ENCODE results near the gene USP17L21. TPM values are rescaled to one million over a fixed set of nuclear protein-coding genes. Genes with fewer than 3 reads are reported as not detected.
"Not testable (repeated sequence)": the region's sequence is repeated elsewhere in the genome, so short reads cannot be mapped to it uniquely, and the experiment has no call there.

The USP17L21 gene
- total RNA-seq, 1 experiment from 2014 or later = not detected

DNA sequence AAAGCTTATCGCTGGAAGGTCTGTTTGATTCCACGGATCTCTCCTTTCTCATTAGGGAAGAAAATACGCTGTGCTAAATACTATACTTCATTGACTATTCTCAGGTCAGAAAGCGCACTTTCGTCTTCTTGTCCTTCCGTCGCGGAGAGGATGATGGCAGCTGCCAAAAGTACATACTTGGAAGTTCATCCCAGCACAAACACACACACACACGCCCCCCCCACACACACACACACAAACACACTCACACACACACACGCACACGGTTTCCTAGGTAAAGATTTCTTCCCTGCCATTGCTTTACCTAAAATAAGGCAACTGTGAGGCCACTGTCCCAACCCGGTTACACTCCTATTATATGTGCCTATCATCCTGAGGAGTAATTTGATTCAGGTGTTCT, 24.2 kb upstream of the USP17L21 start:
- H3K27ac ChIP-seq (ENCODE audit: low read length); H3K27me3 ChIP-seq (ENCODE audit: control insufficient read depth, insufficient read depth, low read length); H3K9me3 ChIP-seq (ENCODE audit: control insufficient read depth, insufficient read depth, low read depth, low read length); H3K4me1 ChIP-seq (ENCODE audit: control insufficient read depth, insufficient read depth, low read length); H3K36me3 ChIP-seq (ENCODE audit: control insufficient read depth, insufficient read depth, low read length); H3K4me3 ChIP-seq (ENCODE audit: low read depth in 2 of 2, low read length in 2 of 2); intact Hi-C loops (cut with micrococcal nuclease; ENCODE audit: unreplicated experiment); DNase-seq (ENCODE audit: low read depth, low spot score); CTCF ChIA-PET; BruUV-seq (replicated peaks); POLR2A ChIA-PET; ATAC-seq; in situ Hi-C loops (cut with HindIII; ENCODE audit: low pct_unique_long_range_greater_than_20kb, low sequenced_read_pairs): not testable (repeated sequence)

DNA sequence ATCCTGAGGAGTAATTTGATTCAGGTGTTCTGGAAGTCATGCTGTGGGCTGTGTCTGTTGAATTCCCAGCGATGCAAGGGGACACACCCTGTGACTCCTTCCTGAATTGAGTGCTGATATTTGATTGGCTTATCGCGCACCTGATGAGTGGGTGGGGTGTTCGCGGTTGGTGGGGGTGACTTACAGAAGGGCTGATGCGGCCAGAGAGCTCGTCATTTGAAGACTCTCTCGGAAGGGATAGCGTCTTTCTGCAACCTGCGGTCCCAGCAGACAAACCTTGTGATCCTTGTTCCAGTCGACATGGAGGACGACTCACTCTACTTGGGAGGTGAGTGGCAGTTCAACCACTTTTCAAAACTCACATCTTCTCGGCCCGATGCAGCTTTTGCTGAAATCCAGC, 19.1 kb upstream of the USP17L21 start, which contains the start of gene USP17L17:
Gene USP17L17, plus strand, starts transcription at position 301 of the 400 bp plus-strand sequence. Its CDS starts 0 bp downstream, at position 301.
- H3K4me3 ChIP-seq (ENCODE audit: low read depth in 2 of 2, low read length in 2 of 2); H3K9me3 ChIP-seq (ENCODE audit: control insufficient read depth, insufficient read depth, low read depth, low read length); H3K27me3 ChIP-seq (ENCODE audit: control insufficient read depth, insufficient read depth, low read length); H3K27ac ChIP-seq (ENCODE audit: low read length); DNase-seq (ENCODE audit: low read depth, low spot score); H3K36me3 ChIP-seq (ENCODE audit: control insufficient read depth, insufficient read depth, low read length); CTCF ChIA-PET; H3K4me1 ChIP-seq (ENCODE audit: control insufficient read depth, insufficient read depth, low read length); ATAC-seq; BruUV-seq (replicated peaks); intact Hi-C loops (cut with micrococcal nuclease; ENCODE audit: unreplicated experiment); POLR2A ChIA-PET; in situ Hi-C loops (cut with HindIII; ENCODE audit: low pct_unique_long_range_greater_than_20kb, low sequenced_read_pairs): not testable (repeated sequence)

DNA sequence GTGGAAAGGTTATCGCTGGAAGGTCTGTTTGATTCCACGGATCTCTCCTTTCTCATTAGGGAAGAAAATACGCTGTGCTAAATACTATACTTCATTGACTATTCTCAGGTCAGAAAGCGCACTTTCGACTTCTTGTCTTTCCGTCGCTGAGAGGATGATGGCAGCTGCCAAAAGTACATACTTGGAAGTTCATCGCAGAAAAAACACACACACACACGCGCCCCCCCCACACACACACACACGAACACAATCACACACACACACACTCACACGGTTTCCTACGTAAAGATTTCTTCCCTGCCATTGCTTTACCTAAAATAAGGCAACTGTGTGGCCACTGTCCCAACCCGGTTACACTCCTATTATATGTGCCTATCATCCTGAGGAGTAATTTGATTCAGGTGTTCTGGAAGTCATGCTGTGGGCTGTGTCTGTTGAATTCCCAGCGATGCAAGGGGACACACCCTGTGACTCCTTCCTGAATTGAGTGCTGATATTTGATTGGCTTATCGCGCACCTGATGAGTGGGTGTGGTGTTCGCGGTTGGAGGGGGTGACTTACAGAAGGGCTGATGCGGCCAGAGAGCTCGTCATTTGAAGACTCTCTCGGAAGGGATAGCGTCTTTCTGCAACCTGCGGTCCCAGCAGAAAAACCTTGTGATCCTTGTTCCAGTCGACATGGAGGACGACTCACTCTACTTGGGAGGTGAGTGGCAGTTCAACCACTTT, 14.6 kb upstream of the USP17L21 start, which contains the start of gene USP17L18:
Gene USP17L18, plus strand, starts transcription at position 678 of the 728 bp plus-strand sequence. Its CDS starts 0 bp downstream, at position 678.
- CTCF ChIA-PET; H3K27me3 ChIP-seq (ENCODE audit: control insufficient read depth, insufficient read depth, low read length); BruUV-seq (replicated peaks); POLR2A ChIA-PET; ATAC-seq; H3K36me3 ChIP-seq (ENCODE audit: control insufficient read depth, insufficient read depth, low read length); H3K4me3 ChIP-seq (ENCODE audit: low read depth in 2 of 2, low read length in 2 of 2); DNase-seq (ENCODE audit: low read depth, low spot score); H3K9me3 ChIP-seq (ENCODE audit: control insufficient read depth, insufficient read depth, low read depth, low read length); in situ Hi-C loops (cut with HindIII; ENCODE audit: low pct_unique_long_range_greater_than_20kb, low sequenced_read_pairs); H3K27ac ChIP-seq (ENCODE audit: low read length); H3K4me1 ChIP-seq (ENCODE audit: control insufficient read depth, insufficient read depth, low read length); intact Hi-C loops (cut with micrococcal nuclease; ENCODE audit: unreplicated experiment): not testable (repeated sequence)

DNA sequence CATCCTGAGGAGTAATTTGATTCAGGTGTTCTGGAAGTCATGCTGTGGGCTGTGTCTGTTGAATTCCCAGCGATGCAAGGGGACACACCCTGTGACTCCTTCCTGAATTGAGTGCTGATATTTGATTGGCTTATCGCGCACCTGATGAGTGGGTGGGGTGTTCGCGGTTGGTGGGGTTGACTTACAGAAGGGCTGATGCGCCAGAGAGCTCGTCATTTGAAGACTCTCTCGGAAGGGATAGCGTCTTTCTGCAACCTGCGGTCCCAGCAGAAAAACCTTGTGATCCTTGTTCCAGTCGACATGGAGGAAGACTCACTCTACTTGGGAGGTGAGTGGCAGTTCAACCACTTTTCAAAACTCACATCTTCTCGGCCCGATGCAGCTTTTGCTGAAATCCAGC, 9.6 kb upstream of the USP17L21 start, which contains the start of gene USP17L19:
Gene USP17L19, plus strand, starts transcription at position 301 of the 400 bp plus-strand sequence. Its CDS starts 0 bp downstream, at position 301.
- POLR2A ChIA-PET; CTCF ChIA-PET; BruUV-seq (replicated peaks); in situ Hi-C loops (cut with HindIII; ENCODE audit: low pct_unique_long_range_greater_than_20kb, low sequenced_read_pairs); H3K27me3 ChIP-seq (ENCODE audit: control insufficient read depth, insufficient read depth, low read length); H3K27ac ChIP-seq (ENCODE audit: low read length); H3K9me3 ChIP-seq (ENCODE audit: control insufficient read depth, insufficient read depth, low read depth, low read length); H3K4me1 ChIP-seq (ENCODE audit: control insufficient read depth, insufficient read depth, low read length); DNase-seq (ENCODE audit: low read depth, low spot score); intact Hi-C loops (cut with micrococcal nuclease; ENCODE audit: unreplicated experiment); ATAC-seq; H3K36me3 ChIP-seq (ENCODE audit: control insufficient read depth, insufficient read depth, low read length); H3K4me3 ChIP-seq (ENCODE audit: low read depth in 2 of 2, low read length in 2 of 2): not testable (repeated sequence)

DNA sequence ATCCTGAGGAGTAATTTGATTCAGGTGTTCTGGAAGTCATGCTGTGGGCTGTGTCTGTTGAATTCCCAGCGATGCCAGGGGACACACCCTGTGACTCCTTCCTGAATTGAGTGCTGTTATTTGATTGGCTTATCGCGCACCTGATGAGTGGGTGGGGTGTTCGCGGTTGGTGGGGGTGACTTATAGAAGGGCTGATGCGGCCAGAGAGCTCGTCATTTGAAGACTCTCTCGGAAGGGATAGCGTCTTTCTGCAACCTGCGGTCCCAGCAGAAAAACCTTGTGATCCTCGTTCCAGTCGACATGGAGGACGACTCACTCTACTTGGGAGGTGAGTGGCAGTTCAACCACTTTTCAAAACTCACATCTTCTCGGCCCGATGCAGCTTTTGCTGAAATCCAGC, 4.8 kb upstream of the USP17L21 start, which contains the start of gene USP17L20:
Gene USP17L20, plus strand, starts transcription at position 301 of the 400 bp plus-strand sequence. Its CDS starts 0 bp downstream, at position 301.
- in situ Hi-C loops (cut with HindIII; ENCODE audit: low pct_unique_long_range_greater_than_20kb, low sequenced_read_pairs); POLR2A ChIA-PET; DNase-seq (ENCODE audit: low read depth, low spot score); H3K4me3 ChIP-seq (ENCODE audit: low read depth in 2 of 2, low read length in 2 of 2); BruUV-seq (replicated peaks); intact Hi-C loops (cut with micrococcal nuclease; ENCODE audit: unreplicated experiment); ATAC-seq; H3K4me1 ChIP-seq (ENCODE audit: control insufficient read depth, insufficient read depth, low read length); H3K27ac ChIP-seq (ENCODE audit: low read length); H3K27me3 ChIP-seq (ENCODE audit: control insufficient read depth, insufficient read depth, low read length); H3K36me3 ChIP-seq (ENCODE audit: control insufficient read depth, insufficient read depth, low read length); H3K9me3 ChIP-seq (ENCODE audit: control insufficient read depth, insufficient read depth, low read depth, low read length); CTCF ChIA-PET: not testable (repeated sequence)

DNA sequence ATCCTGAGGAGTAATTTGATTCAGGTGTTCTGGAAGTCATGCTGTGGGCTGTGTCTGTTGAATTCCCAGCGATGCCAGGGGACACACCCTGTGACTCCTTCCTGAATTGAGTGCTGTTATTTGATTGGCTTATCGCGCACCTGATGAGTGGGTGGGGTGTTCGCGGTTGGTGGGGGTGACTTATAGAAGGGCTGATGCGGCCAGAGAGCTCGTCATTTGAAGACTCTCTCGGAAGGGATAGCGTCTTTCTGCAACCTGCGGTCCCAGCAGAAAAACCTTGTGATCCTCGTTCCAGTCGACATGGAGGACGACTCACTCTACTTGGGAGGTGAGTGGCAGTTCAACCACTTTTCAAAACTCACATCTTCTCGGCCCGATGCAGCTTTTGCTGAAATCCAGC, 4.6 kb downstream of the USP17L21 start, which contains the start of gene USP17L22:
Gene USP17L22, plus strand, starts transcription at position 301 of the 400 bp plus-strand sequence. Its CDS starts 0 bp downstream, at position 301.
- intact Hi-C loops (cut with micrococcal nuclease; ENCODE audit: unreplicated experiment); CTCF ChIA-PET; H3K27me3 ChIP-seq (ENCODE audit: control insufficient read depth, insufficient read depth, low read length); in situ Hi-C loops (cut with HindIII; ENCODE audit: low pct_unique_long_range_greater_than_20kb, low sequenced_read_pairs); POLR2A ChIA-PET; H3K36me3 ChIP-seq (ENCODE audit: control insufficient read depth, insufficient read depth, low read length); ATAC-seq; BruUV-seq (replicated peaks); H3K4me1 ChIP-seq (ENCODE audit: control insufficient read depth, insufficient read depth, low read length); DNase-seq (ENCODE audit: low read depth, low spot score); H3K9me3 ChIP-seq (ENCODE audit: control insufficient read depth, insufficient read depth, low read depth, low read length); H3K27ac ChIP-seq (ENCODE audit: low read length); H3K4me3 ChIP-seq (ENCODE audit: low read depth in 2 of 2, low read length in 2 of 2): not testable (repeated sequence)

DNA sequence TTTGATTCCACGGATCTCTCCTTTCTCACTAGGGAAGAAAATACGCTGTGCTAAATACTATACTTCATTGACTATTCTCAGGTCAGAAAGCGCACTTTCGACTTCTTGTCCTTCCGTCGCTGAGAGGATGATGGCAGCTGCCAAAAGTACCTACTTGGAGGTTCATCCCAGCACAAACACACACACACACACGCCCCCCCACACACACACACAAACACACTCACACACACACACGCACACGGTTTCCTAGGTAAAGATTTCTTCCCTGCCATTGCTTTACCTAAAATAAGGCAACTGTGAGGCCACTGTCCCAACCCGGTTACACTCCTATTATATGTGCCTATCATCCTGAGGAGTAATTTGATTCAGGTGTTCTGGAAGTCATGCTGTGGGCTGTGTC, 9.0 kb downstream of the USP17L21 start:
- H3K27ac ChIP-seq (ENCODE audit: low read length); DNase-seq (ENCODE audit: low read depth, low spot score); ATAC-seq; H3K4me1 ChIP-seq (ENCODE audit: control insufficient read depth, insufficient read depth, low read length); H3K27me3 ChIP-seq (ENCODE audit: control insufficient read depth, insufficient read depth, low read length); BruUV-seq (replicated peaks); H3K4me3 ChIP-seq (ENCODE audit: low read depth in 2 of 2, low read length in 2 of 2); H3K36me3 ChIP-seq (ENCODE audit: control insufficient read depth, insufficient read depth, low read length); CTCF ChIA-PET; POLR2A ChIA-PET; H3K9me3 ChIP-seq (ENCODE audit: control insufficient read depth, insufficient read depth, low read depth, low read length); in situ Hi-C loops (cut with HindIII; ENCODE audit: low pct_unique_long_range_greater_than_20kb, low sequenced_read_pairs); intact Hi-C loops (cut with micrococcal nuclease; ENCODE audit: unreplicated experiment): not testable (repeated sequence)
